ENCODE results near the gene PEX14. TPM values are rescaled to one million over a fixed set of nuclear protein-coding genes. Genes with fewer than 3 reads are reported as not detected.

PEX14 gene
- total and polyA plus RNA-seq, 10 of the 15 experiments (the other 5 are each of a cell fraction or from before 2014, with no cell fraction given), result 1.4 to 23.2 (median 12.0) TPM

DNA sequence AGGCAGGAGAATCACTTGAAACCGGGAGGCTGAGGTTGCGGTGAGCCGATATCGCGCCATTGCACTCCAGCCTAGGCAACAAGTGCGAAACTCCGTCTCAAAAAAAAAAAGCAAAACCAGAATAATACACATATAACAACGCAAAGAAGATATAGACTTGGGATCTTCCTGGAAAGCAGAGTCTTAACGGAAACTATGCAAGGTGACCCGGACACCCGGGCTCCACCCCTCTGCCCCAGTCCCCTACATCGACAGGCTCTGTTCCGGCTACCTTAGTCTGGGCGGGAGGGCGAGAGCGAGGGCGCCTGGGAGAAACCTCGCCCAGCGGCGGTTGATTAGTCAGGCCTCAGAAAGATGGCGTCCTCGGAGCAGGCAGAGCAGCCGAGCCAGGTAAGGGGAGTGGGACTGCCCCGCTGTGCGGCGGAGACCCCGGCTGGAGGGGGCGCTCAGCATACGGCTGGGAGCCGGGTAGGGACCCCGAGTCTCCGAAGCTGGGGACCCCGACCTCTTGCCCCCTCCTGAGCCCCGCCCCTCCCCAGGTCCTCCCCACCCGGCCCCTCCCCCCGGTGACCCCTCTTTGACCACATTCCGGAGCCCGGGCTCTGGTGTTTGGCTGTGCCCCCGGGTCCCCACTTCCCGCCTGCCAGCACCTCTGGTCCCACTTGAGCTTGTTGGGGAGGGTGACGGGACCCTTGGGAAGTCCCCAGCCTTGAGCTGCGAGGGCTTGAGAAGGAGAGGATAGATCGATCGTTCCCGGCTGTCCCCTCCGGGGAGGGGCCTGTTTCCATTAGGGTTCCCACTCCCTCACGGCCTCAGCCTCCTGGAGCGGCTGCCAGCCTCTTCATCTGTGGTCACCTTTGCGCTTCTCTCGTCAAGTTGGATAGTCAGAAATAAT, at the start of gene PEX14 (continued):
- TF ChIP-seq, protein P1, sequence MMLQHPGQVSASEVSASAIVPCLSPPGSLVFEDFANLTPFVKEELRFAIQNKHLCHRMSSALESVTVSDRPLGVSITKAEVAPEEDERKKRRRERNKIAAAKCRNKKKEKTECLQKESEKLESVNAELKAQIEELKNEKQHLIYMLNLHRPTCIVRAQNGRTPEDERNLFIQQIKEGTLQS (IDR thresholded peaks at IDR 0.05; ENCODE audit: borderline replicate concordance, extremely low read depth, low read depth, low read length), result no peak
- TF ChIP-seq FOXK2 (IDR thresholded peaks at IDR 0.05), result 0 out of 2 replicates have a peak, but pooled peaks have one; percentile 18
- peak; percentile 19; the same call in 1 of the 2 replicates for TF ChIP-seq TBL1XR1 (IDR thresholded peaks at IDR 0.05; ENCODE audit: low read depth, low read length)
- peak; percentile 76 for TF ChIP-seq SP1 (IDR thresholded peaks at IDR 0.05; ENCODE audit: low read depth, low read length)
- TF ChIP-seq TARDBP (IDR thresholded peaks at IDR 0.05; ENCODE audit: borderline replicate concordance), result peak; percentile 70
- TF ChIP-seq, protein P2, sequence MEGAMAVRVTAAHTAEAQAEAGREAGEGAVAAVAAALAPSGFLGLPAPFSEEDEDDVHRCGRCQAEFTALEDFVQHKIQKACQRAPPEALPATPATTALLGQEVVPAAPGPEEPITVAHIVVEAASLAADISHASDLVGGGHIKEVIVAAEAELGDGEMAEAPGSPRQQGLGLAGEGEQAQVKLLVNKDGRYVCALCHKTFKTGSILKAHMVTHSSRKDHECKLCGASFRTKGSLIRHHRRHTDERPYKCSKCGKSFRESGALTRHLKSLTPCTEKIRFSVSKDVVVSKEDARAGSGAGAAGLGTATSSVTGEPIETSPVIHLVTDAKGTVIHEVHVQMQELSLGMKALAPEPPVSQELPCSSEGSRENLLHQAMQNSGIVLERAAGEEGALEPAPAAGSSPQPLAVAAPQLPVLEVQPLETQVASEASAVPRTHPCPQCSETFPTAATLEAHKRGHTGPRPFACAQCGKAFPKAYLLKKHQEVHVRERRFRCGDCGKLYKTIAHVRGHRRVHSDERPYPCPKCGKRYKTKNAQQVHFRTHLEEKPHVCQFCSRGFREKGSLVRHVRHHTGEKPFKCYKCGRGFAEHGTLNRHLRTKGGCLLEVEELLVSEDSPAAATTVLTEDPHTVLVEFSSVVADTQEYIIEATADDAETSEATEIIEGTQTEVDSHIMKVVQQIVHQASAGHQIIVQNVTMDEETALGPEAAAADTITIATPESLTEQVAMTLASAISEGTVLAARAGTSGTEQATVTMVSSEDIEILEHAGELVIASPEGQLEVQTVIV (IDR thresholded peaks at IDR 0.05; ENCODE audit: borderline replicate concordance, partially characterized antibody), result peak; percentile 39
- TF ChIP-seq, protein P3, sequence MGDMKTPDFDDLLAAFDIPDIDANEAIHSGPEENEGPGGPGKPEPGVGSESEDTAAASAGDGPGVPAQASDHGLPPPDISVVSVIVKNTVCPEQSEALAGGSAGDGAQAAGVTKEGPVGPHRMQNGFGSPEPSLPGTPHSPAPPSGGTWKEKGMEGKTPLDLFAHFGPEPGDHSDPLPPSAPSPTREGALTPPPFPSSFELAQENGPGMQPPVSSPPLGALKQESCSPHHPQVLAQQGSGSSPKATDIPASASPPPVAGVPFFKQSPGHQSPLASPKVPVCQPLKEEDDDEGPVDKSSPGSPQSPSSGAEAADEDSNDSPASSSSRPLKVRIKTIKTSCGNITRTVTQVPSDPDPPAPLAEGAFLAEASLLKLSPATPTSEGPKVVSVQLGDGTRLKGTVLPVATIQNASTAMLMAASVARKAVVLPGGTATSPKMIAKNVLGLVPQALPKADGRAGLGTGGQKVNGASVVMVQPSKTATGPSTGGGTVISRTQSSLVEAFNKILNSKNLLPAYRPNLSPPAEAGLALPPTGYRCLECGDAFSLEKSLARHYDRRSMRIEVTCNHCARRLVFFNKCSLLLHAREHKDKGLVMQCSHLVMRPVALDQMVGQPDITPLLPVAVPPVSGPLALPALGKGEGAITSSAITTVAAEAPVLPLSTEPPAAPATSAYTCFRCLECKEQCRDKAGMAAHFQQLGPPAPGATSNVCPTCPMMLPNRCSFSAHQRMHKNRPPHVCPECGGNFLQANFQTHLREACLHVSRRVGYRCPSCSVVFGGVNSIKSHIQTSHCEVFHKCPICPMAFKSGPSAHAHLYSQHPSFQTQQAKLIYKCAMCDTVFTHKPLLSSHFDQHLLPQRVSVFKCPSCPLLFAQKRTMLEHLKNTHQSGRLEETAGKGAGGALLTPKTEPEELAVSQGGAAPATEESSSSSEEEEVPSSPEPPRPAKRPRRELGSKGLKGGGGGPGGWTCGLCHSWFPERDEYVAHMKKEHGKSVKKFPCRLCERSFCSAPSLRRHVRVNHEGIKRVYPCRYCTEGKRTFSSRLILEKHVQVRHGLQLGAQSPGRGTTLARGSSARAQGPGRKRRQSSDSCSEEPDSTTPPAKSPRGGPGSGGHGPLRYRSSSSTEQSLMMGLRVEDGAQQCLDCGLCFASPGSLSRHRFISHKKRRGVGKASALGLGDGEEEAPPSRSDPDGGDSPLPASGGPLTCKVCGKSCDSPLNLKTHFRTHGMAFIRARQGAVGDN (IDR thresholded peaks at IDR 0.05), result no peak
- peak; percentile 82; the same call in 2 of the 3 replicates for TF ChIP-seq POU2F2 (IDR thresholded peaks at IDR 0.05; ENCODE audit: borderline replicate concordance, low read depth, low read length)
- no peak for TF ChIP-seq RB1 (IDR thresholded peaks at IDR 0.05; ENCODE audit: borderline replicate concordance)
- no peak for TF ChIP-seq CBX5 (IDR thresholded peaks at IDR 0.05; ENCODE audit: low read depth)
- TF ChIP-seq YBX1 (IDR thresholded peaks at IDR 0.05), result no peak
- no peak for TF ChIP-seq PML (IDR thresholded peaks at IDR 0.05; ENCODE audit: low read length)
- TF ChIP-seq SUPT20H (IDR thresholded peaks at IDR 0.05; ENCODE audit: borderline replicate concordance, control insufficient read depth, low read depth, low read length), result no peak
- TF ChIP-seq RAD51 (IDR thresholded peaks at IDR 0.05), result peak; percentile 58
- peak; percentile 48; the same call in 1 of the 2 replicates for TF ChIP-seq MXI1 (IDR thresholded peaks at IDR 0.05; ENCODE audit: low read depth, low read length)
- TF ChIP-seq ASH2L (IDR thresholded peaks at IDR 0.05; ENCODE audit: borderline replicate concordance, low read depth), result peak; percentile 93; the same call in 1 of the 2 replicates
- TF ChIP-seq NR2F1 (conservative IDR thresholded peaks at IDR 0.05), result peak; percentile 87
- no peak for TF ChIP-seq CBFB (IDR thresholded peaks at IDR 0.05; ENCODE audit: low read depth)
- TF ChIP-seq ETV6 (conservative IDR thresholded peaks at IDR 0.05 in 1 of 2, IDR thresholded peaks at IDR 0.05 in 1 of 2; ENCODE audit: borderline replicate concordance in 1 of 2, low read depth in 1 of 2), result no peak
- TF ChIP-seq MEF2A (IDR thresholded peaks at IDR 0.05; ENCODE audit: insufficient read depth, low read depth, low read length), result 0 out of 2 replicates have a peak, but pooled peaks have one; percentile 34
- no peak for TF ChIP-seq STAT1 (conservative IDR thresholded peaks at IDR 0.05)
- no peak for TF ChIP-seq WRNIP1 (IDR thresholded peaks at IDR 0.05; ENCODE audit: borderline replicate concordance, low read depth, low read length)
